PFSK-1 (cell line): ENCODE data around the gene HECTD2.

ENCODE experiments used
- POLR2AphosphoS5 ChIP-seq: IDR thresholded peaks from 2 replicates; pipeline ENCODE4 v1.6.1; 2012; ENCODE audit warnings: low read depth, mild to moderate bottlenecking, control low read depth, low read length, moderate library complexity
- SIN3A ChIP-seq: IDR thresholded peaks from 2 replicates; pipeline ENCODE4 v1.6.1; 2012; ENCODE audit warnings: mild to moderate bottlenecking, low read length, moderate library complexity, borderline replicate concordance; ENCODE audit not compliant: insufficient read depth
- TF ChIP-seq, protein P1 (sequence below), 2 experiments: IDR thresholded peaks; 2 replicates each; pipeline versions ENCODE4 v1.6.1 to v1.8.0; 2011 to 2012; ENCODE audit warnings: low read depth in 2 of 2, low read length in 2 of 2, control low read depth in 1 of 2, inconsistent platforms in 1 of 2, mild to moderate bottlenecking in 1 of 2, moderate library complexity in 1 of 2; ENCODE audit not compliant: insufficient read depth in 1 of 2

GRCh38 chr10:91409069-91409868 is 875 bp upstream of the HECTD2 start:
- peak; percentile 98 for TF ChIP-seq POLR2AphosphoS5
- 0 out of 2 replicates have a peak, but pooled peaks have one; percentile 38 for TF ChIP-seq SIN3A
- TF ChIP-seq, protein P1, sequence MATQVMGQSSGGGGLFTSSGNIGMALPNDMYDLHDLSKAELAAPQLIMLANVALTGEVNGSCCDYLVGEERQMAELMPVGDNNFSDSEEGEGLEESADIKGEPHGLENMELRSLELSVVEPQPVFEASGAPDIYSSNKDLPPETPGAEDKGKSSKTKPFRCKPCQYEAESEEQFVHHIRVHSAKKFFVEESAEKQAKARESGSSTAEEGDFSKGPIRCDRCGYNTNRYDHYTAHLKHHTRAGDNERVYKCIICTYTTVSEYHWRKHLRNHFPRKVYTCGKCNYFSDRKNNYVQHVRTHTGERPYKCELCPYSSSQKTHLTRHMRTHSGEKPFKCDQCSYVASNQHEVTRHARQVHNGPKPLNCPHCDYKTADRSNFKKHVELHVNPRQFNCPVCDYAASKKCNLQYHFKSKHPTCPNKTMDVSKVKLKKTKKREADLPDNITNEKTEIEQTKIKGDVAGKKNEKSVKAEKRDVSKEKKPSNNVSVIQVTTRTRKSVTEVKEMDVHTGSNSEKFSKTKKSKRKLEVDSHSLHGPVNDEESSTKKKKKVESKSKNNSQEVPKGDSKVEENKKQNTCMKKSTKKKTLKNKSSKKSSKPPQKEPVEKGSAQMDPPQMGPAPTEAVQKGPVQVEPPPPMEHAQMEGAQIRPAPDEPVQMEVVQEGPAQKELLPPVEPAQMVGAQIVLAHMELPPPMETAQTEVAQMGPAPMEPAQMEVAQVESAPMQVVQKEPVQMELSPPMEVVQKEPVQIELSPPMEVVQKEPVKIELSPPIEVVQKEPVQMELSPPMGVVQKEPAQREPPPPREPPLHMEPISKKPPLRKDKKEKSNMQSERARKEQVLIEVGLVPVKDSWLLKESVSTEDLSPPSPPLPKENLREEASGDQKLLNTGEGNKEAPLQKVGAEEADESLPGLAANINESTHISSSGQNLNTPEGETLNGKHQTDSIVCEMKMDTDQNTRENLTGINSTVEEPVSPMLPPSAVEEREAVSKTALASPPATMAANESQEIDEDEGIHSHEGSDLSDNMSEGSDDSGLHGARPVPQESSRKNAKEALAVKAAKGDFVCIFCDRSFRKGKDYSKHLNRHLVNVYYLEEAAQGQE (IDR thresholded peaks at IDR 0.05; ENCODE audit: insufficient read depth in 1 of 2, low read depth in 2 of 2, low read length in 2 of 2), result 0 out of 4 replicates have a peak, but pooled peaks of 1 of the 2 experiments have one; percentile 29
